Head of caudate nucleus (tissue), 42 donors: Measurements from ENCODE around the gene NXNL1.
"Not testable (repeated sequence)": the region's sequence is repeated elsewhere in the genome, so short reads cannot be mapped to it uniquely, and the experiment has no call there.

ENCODE experiments used
- DNase-seq, 42 donors: peaks; one replicate each; pipeline versions ENCODE4 v3.0.0 to v3.0.0-alpha.2; 2020 to 2021; ENCODE audit warnings: mixed read lengths in 7 of 42
- intact Hi-C: fragments of 100-400 bp; cut with DNase I; formaldehyde crosslinking; loops from one replicate; pipeline ENCODE4 v1.15.0; 2022

NXNL1 gene

GRCh38 chr19:17488593-17489391 is 28.1 kb upstream of the NXNL1 start:
- DNase-seq, result peak in 1 of 42 donors; percentile 30
- intact Hi-C loops, result no loop called here

DNA sequence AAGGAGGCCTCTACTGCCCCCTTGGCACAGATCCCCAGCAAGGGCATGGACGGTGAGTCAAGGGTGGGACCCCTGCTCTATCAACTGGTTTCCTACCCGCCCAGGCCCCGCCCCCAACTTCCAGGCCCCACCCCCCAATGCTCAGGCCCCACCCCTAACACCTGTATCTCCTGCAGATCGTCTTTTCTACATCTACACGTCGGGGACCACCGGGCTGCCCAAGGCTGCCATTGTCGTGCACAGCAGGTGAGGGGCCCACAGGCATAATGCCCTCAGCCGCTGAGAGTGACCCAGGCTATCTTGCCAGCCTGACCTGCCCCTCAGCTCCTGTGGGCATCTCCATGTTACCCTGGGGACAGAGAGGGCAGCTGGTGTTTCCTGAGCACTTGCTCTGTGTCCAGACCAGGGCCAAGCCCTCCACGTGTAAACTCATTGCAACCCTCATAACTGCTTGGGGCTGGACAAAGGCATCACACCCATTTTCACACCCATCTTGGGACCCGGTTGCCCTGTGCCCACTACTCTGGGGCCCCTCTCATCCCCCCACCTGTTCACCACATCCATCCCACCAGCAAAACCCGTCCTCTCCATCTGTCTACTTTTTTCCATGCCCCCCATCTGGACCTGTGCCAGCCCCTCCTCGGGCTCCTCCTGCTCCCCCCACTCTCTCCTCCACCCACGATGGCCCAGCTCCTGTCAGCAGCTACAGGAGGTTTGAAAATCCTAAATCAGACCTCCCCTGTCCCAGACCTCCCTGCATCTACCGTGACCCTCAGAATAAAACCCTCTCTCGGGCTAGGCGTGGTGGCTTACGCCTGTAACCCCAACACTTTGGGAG is 26.8 kb upstream of the NXNL1 start:
- DNase-seq, result no peak
- intact Hi-C loops, result no loop called here

- DNase-seq, result no peak
- intact Hi-C loops, result no loop called here
Observed at GRCh38 chr19:17486545-17487240, 26.0 kb upstream of the NXNL1 start.

GRCh38 chr19:17484520-17485185 is 23.9 kb upstream of the NXNL1 start:
- intact Hi-C loops, result no loop called here
- no peak for DNase-seq

DNA sequence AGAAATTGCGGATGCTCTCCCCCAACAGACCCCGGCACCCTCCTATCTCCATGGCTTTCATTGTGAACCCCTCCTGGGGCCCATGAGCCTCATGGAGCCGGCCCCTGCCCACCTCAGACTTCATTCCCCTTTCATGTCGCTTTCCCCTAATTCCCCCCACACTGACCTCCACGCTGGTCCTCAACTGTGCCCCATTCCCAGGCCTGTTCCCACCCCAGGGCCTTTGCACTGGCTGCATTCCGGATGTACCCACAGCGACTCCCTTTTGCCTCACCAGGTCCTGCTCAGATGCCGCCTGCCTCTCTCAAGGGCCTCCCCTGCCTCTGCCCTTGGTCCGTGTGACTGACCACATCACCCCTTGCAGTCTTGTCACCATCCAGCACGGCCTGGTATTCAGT is 22.9 kb upstream of the NXNL1 start:
- intact Hi-C loops, result no loop called here
- DNase-seq, result no peak

- intact Hi-C loops, result no loop called here
- peak in 14 of 42 donors; percentile 24 to 70 (median 47) for DNase-seq
Observed at GRCh38 chr19:17482877-17483604, 22.3 kb upstream of the NXNL1 start.

DNA sequence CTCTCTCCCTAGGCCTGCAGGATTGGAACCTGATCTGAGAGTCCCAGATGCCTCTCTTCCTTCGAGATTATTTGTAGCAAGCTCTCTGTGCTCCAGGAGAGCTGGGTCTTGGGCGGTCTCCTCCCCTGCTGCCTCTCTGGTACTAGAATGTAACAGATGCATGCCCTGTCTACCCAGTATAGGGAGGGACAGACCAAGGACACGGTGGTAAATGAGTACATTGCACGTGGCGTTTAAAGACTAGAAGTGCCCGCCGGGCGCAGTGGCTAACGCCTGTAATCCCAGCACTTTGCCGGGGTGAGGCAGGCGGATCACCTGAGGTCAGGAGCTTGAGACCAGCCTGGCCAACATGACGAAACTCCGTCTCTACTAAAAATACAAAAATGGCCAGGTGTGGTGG is 21.3 kb upstream of the NXNL1 start:
- intact Hi-C loops, result no loop called here
- no peak for DNase-seq

GRCh38 chr19:17479325-17479791 is 18.6 kb upstream of the NXNL1 start:
- DNase-seq, result peak in 22 of 42 donors; percentile 10 to 88 (median 68)
- intact Hi-C loops, result no loop called here

- DNase-seq, result peak; percentile 76 to 97 (median 92)
- intact Hi-C loops, result no loop called here
Observed at GRCh38 chr19:17475541-17476115, 14.9 kb upstream of the NXNL1 start.

- intact Hi-C loops, DNase-seq: not testable (repeated sequence)
Observed at GRCh38 chr19:17475011-17475540, 14.3 kb upstream of the NXNL1 start.

GRCh38 chr19:17473041-17473440 is 12.3 kb upstream of the NXNL1 start:
- DNase-seq, result peak in 2 of 42 donors; percentile 32 to 55
- intact Hi-C loops, result loop anchor here (5.0 kb wide), 1 partner anchor 39 kb away; the partner anchor contains the start of gene PGLS

GRCh38 chr19:17471410-17472125 is 10.8 kb upstream of the NXNL1 start:
- intact Hi-C loops, result loop anchor here (5.0 kb wide), 1 partner anchor 41 kb away; the partner anchor contains the start of gene PGLS
- DNase-seq, result no peak

GRCh38 chr19:17470068-17470841 is 9.5 kb upstream of the NXNL1 start, which contains the start of gene SLC27A1:
TSS of gene SLC27A1 (plus strand) at chr19:17470524. CDS start at chr19:17470541, 17 bp downstream.
- peak; percentile 99 to 100 (median 100) for DNase-seq
- intact Hi-C loops, result loop anchor here (5.0 kb wide), 1 partner anchor 42 kb away; the partner anchor contains the start of gene PGLS

- peak; percentile 61 to 97 (median 87) for DNase-seq
- intact Hi-C loops, result loop anchor here (5.0 kb wide), 1 partner anchor 43 kb away; the partner anchor contains the start of gene PGLS
Observed at GRCh38 chr19:17469481-17470067, 8.8 kb upstream of the NXNL1 start.

DNA sequence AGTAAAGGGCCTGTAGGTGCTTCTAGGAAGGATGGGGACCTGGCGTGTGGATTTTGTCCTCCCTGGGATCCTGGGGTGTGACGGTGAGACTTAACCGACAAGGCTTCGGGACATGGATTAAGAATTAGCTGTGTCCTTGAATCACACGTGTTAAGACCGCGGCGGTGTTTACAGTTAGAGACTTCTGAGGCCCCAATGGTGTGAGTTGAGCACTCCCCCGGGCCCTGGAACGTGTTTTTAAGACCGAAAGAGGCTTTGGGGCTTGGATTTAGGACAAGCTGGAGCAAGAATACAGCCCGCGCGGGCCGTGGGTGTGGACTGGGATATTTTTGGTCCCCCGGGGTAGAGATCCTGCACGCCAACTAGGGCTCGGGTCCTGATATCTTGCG is 8.4 kb upstream of the NXNL1 start:
- peak in 1 of 42 donors; percentile 18 for DNase-seq
- intact Hi-C loops, result no loop called here
